HepG2 (cell line): ENCODE data around the gene S100A13. TPM values are rescaled to one million over a fixed set of nuclear protein-coding genes. Genes with fewer than 3 reads are reported as not detected.
A peak's percentile ranks its signal among the peaks of the same experiment; 100 is the strongest.

Experiments used
- ATAC-seq: fragments of 200-7000 bp; cut with Tn5 transposase; 3 replicates; pipeline ENCODE4 v1.9.1; 2020; ENCODE audit warnings: mild to moderate bottlenecking, moderate library complexity
- BruUV-seq: library from RNA; stranded (reverse); fragments of 400-500 nt; replicated peaks from 2 replicates; lab custom pipeline; 2021; lab: Mats Ljungman, UMichigan
- CTCF ChIA-PET: fragments of 300-600 bp; formaldehyde crosslinking; extraction: SDS; loops from one replicate; lab custom pipeline; 2021; ENCODE audit warnings: low total read pairs, inconsistent platforms, low intra/inter-chr PET ratio; lab: Yijun Ruan, JAX
- POLR2A ChIA-PET: fragments of 350-600 bp; sonication (Branson Sonifier 250); formaldehyde crosslinking; loops from one replicate; lab custom pipeline; 2020; ENCODE audit warnings: antibody characterized with exemption, inconsistent platforms; lab: Yijun Ruan, JAX
- DNase-seq: peaks from one replicate; pipeline ENCODE4 v3.0.0-alpha.2; 2015; ENCODE audit warnings: low spot score
- FAIRE-seq: peaks from 3 replicates; lab custom pipeline; 2011; peaks lifted over from hg19 to GRCh38; lab: Jason Lieb, UNC
- H2AFZ ChIP-seq: one replicate; pipeline ENCODE4 v1.6.1; 2011; ENCODE audit warnings: low read length, inconsistent platforms
- H3K27ac ChIP-seq: fragments of 300-600 bp; 3 replicates; pipeline ENCODE4 v1.8.0; 2011; ENCODE audit warnings: mixed run types, mild to moderate bottlenecking, mixed read lengths, low read length, inconsistent platforms; ENCODE audit not compliant: insufficient read depth; ENCODE audit errors: extremely low read length
- H3K27me3 ChIP-seq, 2 experiments: fragments of 200-600 bp in 1 of 2; 2 replicates in 1 of 2; 3 replicates in 1 of 2; pipeline versions ENCODE4 v1.6.0 to v1.8.0; 2011; ENCODE audit warnings: low read length in 2 of 2, mild to moderate bottlenecking in 2 of 2, moderate library complexity in 2 of 2, inconsistent platforms in 1 of 2; ENCODE audit not compliant: insufficient read depth in 2 of 2, control insufficient read depth in 1 of 2
- H3K36me3 ChIP-seq, 2 experiments: fragments of 200-600 bp in 1 of 2; replicated peaks in 1 of 2; 2 replicates in 1 of 2; 3 replicates in 1 of 2; pipeline versions ENCODE4 v1.5.1 to v1.8.0; 2011; ENCODE audit warnings: low read length in 2 of 2, inconsistent platforms in 1 of 2; ENCODE audit not compliant: insufficient read depth in 2 of 2, control insufficient read depth in 1 of 2
- H3K4me1 ChIP-seq: 2 replicates; pipeline ENCODE4 v1.5.1; 2012; ENCODE audit warnings: low read length, inconsistent platforms; ENCODE audit not compliant: insufficient read depth
- H3K4me2 ChIP-seq: 2 replicates; pipeline ENCODE4 v1.6.0; 2011; ENCODE audit warnings: low read depth, low read length, inconsistent platforms
- H3K4me3 ChIP-seq, 3 experiments: fragments of 200-600 bp in 1 of 3; sonication (generic), shearing (Covaris generic) in 1 of 3; replicated peaks in 1 of 3; 2 replicates each; pipeline ENCODE4 v1.5.1; 2011 to 2016; ENCODE audit warnings: low read length in 3 of 3, inconsistent platforms in 2 of 3, low read depth in 2 of 3, mild to moderate bottlenecking in 2 of 3, control low read depth in 1 of 3, mixed read lengths in 1 of 3; ENCODE audit not compliant: insufficient read depth in 1 of 3
- H3K79me2 ChIP-seq: one replicate; pipeline ENCODE4 v1.6.1; 2011; ENCODE audit warnings: low read length, inconsistent platforms; ENCODE audit not compliant: insufficient read depth
- H3K9ac ChIP-seq: 2 replicates; pipeline ENCODE4 v1.6.0; 2011; ENCODE audit warnings: mild to moderate bottlenecking, low read depth, low read length, inconsistent platforms; ENCODE audit not compliant: insufficient read depth
- H3K9me3 ChIP-seq: 2 replicates; pipeline ENCODE4 v1.5.1; 2012; ENCODE audit warnings: mild to moderate bottlenecking, low read length
- H4K20me1 ChIP-seq: 2 replicates; pipeline ENCODE4 v1.6.0; 2011; ENCODE audit warnings: inconsistent platforms, mild to moderate bottlenecking, low read length, moderate library complexity; ENCODE audit not compliant: insufficient read depth
- ARNT2 ChIP-seq: sonication (generic); formaldehyde crosslinking; IDR thresholded peaks from 2 replicates; pipeline ENCODE4 v1.8.0; 2022; ENCODE audit warnings: mild to moderate bottlenecking, low read depth, missing genetic modification reagents, moderate library complexity
- DR1 ChIP-seq: sonication (generic); formaldehyde crosslinking; IDR thresholded peaks from 2 replicates; pipeline ENCODE4 v1.8.0; 2021; ENCODE audit warnings: mild to moderate bottlenecking, missing genetic modification reagents, inconsistent platforms
- EP300 ChIP-seq, 3 experiments: sonication (generic) in 1 of 3; formaldehyde crosslinking in 1 of 3; IDR thresholded peaks; 2 replicates each; pipeline versions ENCODE4 v1.5.1 to v1.6.1; 2011 to 2020; ENCODE audit warnings: low read depth in 2 of 3, low read length in 2 of 3, borderline replicate concordance in 1 of 3, improper control_type of control experiment in 1 of 3, mild to moderate bottlenecking in 1 of 3, missing genetic modification reagents in 1 of 3, moderate library complexity in 1 of 3
- HIVEP1 ChIP-seq: sonication (generic); formaldehyde crosslinking; IDR thresholded peaks from 2 replicates; pipeline ENCODE4 v1.4.0; 2020; ENCODE audit warnings: mild to moderate bottlenecking, missing genetic modification reagents
- MAX ChIP-seq: IDR thresholded peaks from 2 replicates; pipeline ENCODE4 v1.6.1; 2012; ENCODE audit warnings: inconsistent platforms
- SPEN ChIP-seq: sonication (generic); formaldehyde crosslinking; IDR thresholded peaks from 2 replicates; pipeline ENCODE4 v1.5.1; 2020; ENCODE audit warnings: low read depth, mild to moderate bottlenecking, missing genetic modification reagents
- ZBTB42 ChIP-seq: sonication (generic); formaldehyde crosslinking; IDR thresholded peaks from 2 replicates; pipeline ENCODE4 v1.5.0; 2020; ENCODE audit warnings: mild to moderate bottlenecking, missing genetic modification reagents
- ZFP90 ChIP-seq: sonication (generic); formaldehyde crosslinking; IDR thresholded peaks from 2 replicates; pipeline ENCODE4 v1.8.0; 2022; ENCODE audit warnings: missing genetic modification reagents, mild to moderate bottlenecking, inconsistent platforms, borderline replicate concordance
- ZNF142 ChIP-seq: sonication (generic); formaldehyde crosslinking; IDR thresholded peaks from 2 replicates; pipeline ENCODE4 v1.4.0; 2020; ENCODE audit warnings: missing genetic modification reagents
- ZNF446 ChIP-seq: sonication (generic); formaldehyde crosslinking; IDR thresholded peaks from 2 replicates; pipeline ENCODE4 v1.5.0; 2020; ENCODE audit warnings: mild to moderate bottlenecking, missing genetic modification reagents
- ZNF576 ChIP-seq: sonication (generic); formaldehyde crosslinking; IDR thresholded peaks from 2 replicates; pipeline ENCODE4 v1.4.0; 2020; ENCODE audit warnings: mild to moderate bottlenecking, missing genetic modification reagents
- WGBS: methylation state at CpG from one replicate; pipeline ENCODE4 v1.1.6; 2017; ENCODE audit warnings: low lambda C conversion rate; 5-methylcytosine and 5-hydroxymethylcytosine counted together
- in situ Hi-C: cut with HindIII; loops from 2 replicates; pipeline ENCODE4 v1.10.0; 2017; ENCODE audit warnings: low pct_unique_long_range_greater_than_20kb; ENCODE audit not compliant: extremely low pct_ligation_motif_present
- intact Hi-C: fragments of 100-400 bp; cut with micrococcal nuclease; formaldehyde crosslinking; loops from one replicate; pipeline ENCODE4 v1.10.0; 2022; ENCODE audit not compliant: unreplicated experiment
- polyA plus RNA-seq, 8 experiments: library from polyadenylated mRNA; depleted of rRNA in 3 of 8; stranded (reverse) in 7 of 8; unstranded in 1 of 8; fragments of >200 nt; fragmentation: Illumina TruSeq in 4 of 8; extraction: Trizol in 4 of 8; gene quantifications; 2 replicates each; pipeline versions ENCODE4 v1.2.1 to v1.2.3, GENCODE V29; 2011 to 2016; ENCODE audit warnings: low read depth in 4 of 8, missing spikeins in 1 of 8, mixed read lengths in 1 of 8; ENCODE audit not compliant: insufficient read depth in 1 of 8
- total RNA-seq, 5 experiments: library from RNA; depleted of rRNA; stranded (reverse); fragments of >200 nt; fragmentation: Illumina TruSeq; extraction: Trizol; gene quantifications; 2 replicates each; pipeline ENCODE4 v1.2.3, GENCODE V29; 2016; ENCODE audit warnings: low read depth in 1 of 5

S100A13 gene
- total and polyA plus RNA-seq, 2 of the 13 experiments (the other 11 are each of a cell fraction or from before 2014, with no cell fraction given): 89.5 to 172 TPM

GRCh38 chr1:153628638-153629342 is 1.5 kb upstream of the S100A13 start (continued):
- TF ChIP-seq SPEN (no peak), MAX (no peak; the same call in 1 of the 2 replicates), ARNT2 (no peak), HIVEP1 (no peak)

- Histone ChIP-seq H3K4me1 (peaks cover 63% of the 10 kb centered on the region), H3K9ac (peak within 1 kb of the TSS; percentile 78), H2AFZ (peak within 1 kb of the TSS; percentile 63), H4K20me1 (no peaks in the 10 kb centered on the region), H3K9me3 (no peaks in the 10 kb centered on the region), H3K36me3 (peaks cover 0 to 2% of the 10 kb centered on the region in 2 experiments; a peak in 2 of 5 replicates), H3K79me2 (peaks cover 34% of the 10 kb centered on the region), H3K27me3 (no peaks in the 10 kb centered on the region), H3K4me2 (peak within 1 kb of the TSS; percentile 91), H3K4me3 (peak within 1 kb of the TSS; percentile 72 to 84 (median 74)), H3K27ac (peak within 1 kb of the TSS; percentile 87)
- DNase-seq (peak; percentile 72), FAIRE-seq (no peak), ATAC-seq (peak; percentile 68)
- 4% methylated on average over 8 of the region's 10 CpGs for whole genome bisulfite sequencing
- ChIA-PET POLR2A (interaction anchor here (0.6 to 15.2 kb wide), 30 partner anchors 9 to 359 kb away, joined by 3 to 390 read pairs (median 6); partner anchors contain the start of genes INTS3, S100A14, S100A16 and S100A6), CTCF (interaction anchor here (1.4 to 2.0 kb wide), 3 partner anchors 55 to 118 kb away, joined by 5 to 18 read pairs (median 7); no protein-coding TSS in a partner anchor)
- in situ Hi-C loops: loop anchor here (5.0 kb wide), 2 partner anchors 56 to 121 kb away; no protein-coding TSS in a partner anchor
- no TSS peak for BruUV-seq
- intact Hi-C loops: loop anchor here (1.0 to 5.0 kb wide), 3 partner anchors 19 to 116 kb away; no protein-coding TSS in a partner anchor
- TF ChIP-seq DR1 (CRISPR knock-in tag): no peak
- TF ChIP-seq ZNF142 (CRISPR knock-in tag): 0 out of 2 replicates have a peak, but pooled peaks have one; percentile 24
- TF ChIP-seq ZBTB42 (CRISPR knock-in tag): 0 out of 2 replicates have a peak, but pooled peaks have one; percentile 12
- no peak for TF ChIP-seq ZNF446 (CRISPR knock-in tag)
- TF ChIP-seq ZFP90 (CRISPR knock-in tag): no peak
- 0 out of 2 replicates have a peak, but pooled peaks have one; percentile 66 for TF ChIP-seq ZNF576 (CRISPR knock-in tag)
- TF ChIP-seq EP300 (IDR thresholded peaks at IDR 0.05; ENCODE audit: low read depth in 2 of 2, low read length in 2 of 2): 0 out of 4 replicates have a peak, but pooled peaks of 1 of the 2 experiments have one; percentile 18
- TF ChIP-seq EP300 (CRISPR knock-in tag; IDR thresholded peaks at IDR 0.05; ENCODE audit: borderline replicate concordance): no peak
Observed at GRCh38 chr1:153627715-153628626, 666 bp upstream of the S100A13 start, which contains the start of gene S100A1. S100A1 (plus strand) TSS chr1:153628434; CDS start chr1:153630522, 2,088 bp downstream.
